PC-3 (cell line): ENCODE data around the gene FANCC.

Source experiments
- EZH2 ChIP-seq: fragments of 300-600 bp; sonication (generic); IDR thresholded peaks from one replicate; pipeline ENCODE4 v1.6.1; 2017; ENCODE audit warnings: antibody characterized with exemption, mild to moderate bottlenecking, low read length; ENCODE audit not compliant: unreplicated experiment
- EZH2phosphoT487 ChIP-seq: fragments of 300-600 bp; sonication (generic); IDR thresholded peaks from 2 replicates; pipeline ENCODE4 v1.6.1; 2018; ENCODE audit warnings: mild to moderate bottlenecking, antibody characterized with exemption, low read length, borderline replicate concordance
- TF ChIP-seq, protein P1 (sequence below): fragments of 300-600 bp; sonication (generic); conservative IDR thresholded peaks from 2 replicates; pipeline ENCODE4 v1.5.1; 2017; ENCODE audit warnings: antibody characterized with exemption, low read depth, mild to moderate bottlenecking, low read length

DNA sequence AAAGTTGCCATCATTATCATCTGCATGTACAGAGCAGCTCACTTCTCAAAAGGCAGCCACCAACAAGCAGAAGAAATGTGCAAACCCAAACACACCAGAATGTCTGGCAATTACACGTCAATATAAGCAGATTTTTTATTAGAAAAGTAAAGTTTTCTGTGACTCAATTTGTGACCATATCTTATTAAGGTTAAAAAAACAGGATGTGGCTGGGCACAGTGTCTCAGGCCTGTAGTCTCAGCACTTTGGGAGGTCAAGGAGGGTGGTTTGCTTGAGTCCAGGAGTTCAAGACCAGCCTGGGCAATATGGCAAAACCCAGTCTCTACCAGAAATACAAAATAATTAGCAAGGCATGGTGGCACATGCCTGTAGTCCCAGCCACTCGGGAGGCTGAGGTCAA, 176.7 kb downstream of the FANCC start:
- TF ChIP-seq, protein P1, sequence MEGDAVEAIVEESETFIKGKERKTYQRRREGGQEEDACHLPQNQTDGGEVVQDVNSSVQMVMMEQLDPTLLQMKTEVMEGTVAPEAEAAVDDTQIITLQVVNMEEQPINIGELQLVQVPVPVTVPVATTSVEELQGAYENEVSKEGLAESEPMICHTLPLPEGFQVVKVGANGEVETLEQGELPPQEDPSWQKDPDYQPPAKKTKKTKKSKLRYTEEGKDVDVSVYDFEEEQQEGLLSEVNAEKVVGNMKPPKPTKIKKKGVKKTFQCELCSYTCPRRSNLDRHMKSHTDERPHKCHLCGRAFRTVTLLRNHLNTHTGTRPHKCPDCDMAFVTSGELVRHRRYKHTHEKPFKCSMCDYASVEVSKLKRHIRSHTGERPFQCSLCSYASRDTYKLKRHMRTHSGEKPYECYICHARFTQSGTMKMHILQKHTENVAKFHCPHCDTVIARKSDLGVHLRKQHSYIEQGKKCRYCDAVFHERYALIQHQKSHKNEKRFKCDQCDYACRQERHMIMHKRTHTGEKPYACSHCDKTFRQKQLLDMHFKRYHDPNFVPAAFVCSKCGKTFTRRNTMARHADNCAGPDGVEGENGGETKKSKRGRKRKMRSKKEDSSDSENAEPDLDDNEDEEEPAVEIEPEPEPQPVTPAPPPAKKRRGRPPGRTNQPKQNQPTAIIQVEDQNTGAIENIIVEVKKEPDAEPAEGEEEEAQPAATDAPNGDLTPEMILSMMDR: no peak
- TF ChIP-seq EZH2: no peak
- TF ChIP-seq EZH2phosphoT487: no peak
